ENCODE results near the gene QKI.

QKI gene

GRCh38 chr6:163603395-163603794 lies 188.9 kb downstream of the QKI start:
- H3K36me3 ChIP-seq (ENCODE audit: control insufficient read depth in 2 of 2, insufficient read depth in 2 of 2, low read length in 2 of 2) = no peaks in the 10 kb centered on the region
- no peaks in the 10 kb centered on the region for H3K9me3 ChIP-seq (ENCODE audit: control insufficient read depth in 2 of 2, low read length in 2 of 2)
- no peak overlapping the region for H3K4me3 ChIP-seq (ENCODE audit: low read length in 2 of 2)
- H3K9ac ChIP-seq (ENCODE audit: low read depth in 1 of 2, low read length in 2 of 2) = no peak overlapping the region
- no peaks in the 10 kb centered on the region for H3K4me1 ChIP-seq (ENCODE audit: control insufficient read depth in 2 of 2, insufficient read depth in 2 of 2, low read length in 2 of 2)
- H3K27me3 ChIP-seq (ENCODE audit: control insufficient read depth in 2 of 2, insufficient read depth in 2 of 2, low read length in 2 of 2) = no peaks in the 10 kb centered on the region
- no peak overlapping the region for H3K27ac ChIP-seq (ENCODE audit: low read depth in 2 of 2, low read length in 2 of 2)

GRCh38 chr6:163605385-163606097 lies 191.0 kb downstream of the QKI start:
- no peak overlapping the region for H3K27ac ChIP-seq (ENCODE audit: low read depth in 2 of 2, low read length in 2 of 2)
- no peaks in the 10 kb centered on the region for H3K9me3 ChIP-seq (ENCODE audit: control insufficient read depth in 2 of 2, low read length in 2 of 2)
- no peaks in the 10 kb centered on the region for H3K4me1 ChIP-seq (ENCODE audit: control insufficient read depth in 2 of 2, insufficient read depth in 2 of 2, low read length in 2 of 2)
- H3K36me3 ChIP-seq (ENCODE audit: control insufficient read depth in 2 of 2, insufficient read depth in 2 of 2, low read length in 2 of 2) = no peaks in the 10 kb centered on the region
- no peak overlapping the region for H3K4me3 ChIP-seq (ENCODE audit: low read length in 2 of 2)
- no peaks in the 10 kb centered on the region for H3K27me3 ChIP-seq (ENCODE audit: control insufficient read depth in 2 of 2, insufficient read depth in 2 of 2, low read length in 2 of 2)
- H3K9ac ChIP-seq (ENCODE audit: low read depth in 1 of 2, low read length in 2 of 2) = no peak overlapping the region

GRCh38 chr6:163607792-163608191 lies 193.3 kb downstream of the QKI start:
- Histone ChIP-seq H3K27ac (ENCODE audit: low read depth in 2 of 2, low read length in 2 of 2) (no peak overlapping the region), H3K4me1 (ENCODE audit: control insufficient read depth in 2 of 2, insufficient read depth in 2 of 2, low read length in 2 of 2) (no peaks in the 10 kb centered on the region), H3K27me3 (ENCODE audit: control insufficient read depth in 2 of 2, insufficient read depth in 2 of 2, low read length in 2 of 2) (no peaks in the 10 kb centered on the region), H3K36me3 (ENCODE audit: control insufficient read depth in 2 of 2, insufficient read depth in 2 of 2, low read length in 2 of 2) (no peaks in the 10 kb centered on the region), H3K4me3 (ENCODE audit: low read length in 2 of 2) (no peak overlapping the region), H3K9ac (ENCODE audit: low read depth in 1 of 2, low read length in 2 of 2) (no peak overlapping the region), H3K9me3 (ENCODE audit: control insufficient read depth in 2 of 2, low read length in 2 of 2) (no peaks in the 10 kb centered on the region)

GRCh38 chr6:163608204-163608644 lies 193.7 kb downstream of the QKI start:
- Histone ChIP-seq H3K27ac (ENCODE audit: low read depth in 2 of 2, low read length in 2 of 2) (no peak overlapping the region), H3K9ac (ENCODE audit: low read depth in 1 of 2, low read length in 2 of 2) (no peak overlapping the region), H3K36me3 (ENCODE audit: control insufficient read depth in 2 of 2, insufficient read depth in 2 of 2, low read length in 2 of 2) (no peaks in the 10 kb centered on the region), H3K4me1 (ENCODE audit: control insufficient read depth in 2 of 2, insufficient read depth in 2 of 2, low read length in 2 of 2) (no peaks in the 10 kb centered on the region), H3K4me3 (ENCODE audit: low read length in 2 of 2) (no peak overlapping the region), H3K27me3 (ENCODE audit: control insufficient read depth in 2 of 2, insufficient read depth in 2 of 2, low read length in 2 of 2) (no peaks in the 10 kb centered on the region), H3K9me3 (ENCODE audit: control insufficient read depth in 2 of 2, low read length in 2 of 2) (no peaks in the 10 kb centered on the region)

GRCh38 chr6:163612200-163612599 lies 197.7 kb downstream of the QKI start:
- Histone ChIP-seq H3K36me3 (ENCODE audit: control insufficient read depth in 2 of 2, insufficient read depth in 2 of 2, low read length in 2 of 2) (no peaks in the 10 kb centered on the region), H3K27me3 (ENCODE audit: control insufficient read depth in 2 of 2, insufficient read depth in 2 of 2, low read length in 2 of 2) (no peaks in the 10 kb centered on the region), H3K9me3 (ENCODE audit: control insufficient read depth in 2 of 2, low read length in 2 of 2) (no peaks in the 10 kb centered on the region), H3K27ac (ENCODE audit: low read depth in 2 of 2, low read length in 2 of 2) (no peak overlapping the region), H3K9ac (ENCODE audit: low read depth in 1 of 2, low read length in 2 of 2) (no peak overlapping the region), H3K4me1 (ENCODE audit: control insufficient read depth in 2 of 2, insufficient read depth in 2 of 2, low read length in 2 of 2) (no peaks in the 10 kb centered on the region), H3K4me3 (ENCODE audit: low read length in 2 of 2) (no peak overlapping the region)

- Histone ChIP-seq H3K27me3 (ENCODE audit: control insufficient read depth in 2 of 2, insufficient read depth in 2 of 2, low read length in 2 of 2) (no peaks in the 10 kb centered on the region), H3K4me3 (ENCODE audit: low read length in 2 of 2) (no peak overlapping the region), H3K9me3 (ENCODE audit: control insufficient read depth in 2 of 2, low read length in 2 of 2) (no peaks in the 10 kb centered on the region), H3K36me3 (ENCODE audit: control insufficient read depth in 2 of 2, insufficient read depth in 2 of 2, low read length in 2 of 2) (no peaks in the 10 kb centered on the region), H3K4me1 (ENCODE audit: control insufficient read depth in 2 of 2, insufficient read depth in 2 of 2, low read length in 2 of 2) (no peaks in the 10 kb centered on the region), H3K27ac (ENCODE audit: low read depth in 2 of 2, low read length in 2 of 2) (no peak overlapping the region), H3K9ac (ENCODE audit: low read depth in 1 of 2, low read length in 2 of 2) (no peak overlapping the region)
Observed at GRCh38 chr6:163613025-163613424, 198.5 kb downstream of the QKI start.

- Histone ChIP-seq H3K9ac (ENCODE audit: low read depth in 1 of 2, low read length in 2 of 2) (no peak overlapping the region), H3K27ac (ENCODE audit: low read depth in 2 of 2, low read length in 2 of 2) (no peak overlapping the region), H3K27me3 (ENCODE audit: control insufficient read depth in 2 of 2, insufficient read depth in 2 of 2, low read length in 2 of 2) (no peaks in the 10 kb centered on the region), H3K4me3 (ENCODE audit: low read length in 2 of 2) (no peak overlapping the region), H3K36me3 (ENCODE audit: control insufficient read depth in 2 of 2, insufficient read depth in 2 of 2, low read length in 2 of 2) (no peaks in the 10 kb centered on the region), H3K4me1 (ENCODE audit: control insufficient read depth in 2 of 2, insufficient read depth in 2 of 2, low read length in 2 of 2) (no peaks in the 10 kb centered on the region), H3K9me3 (ENCODE audit: control insufficient read depth in 2 of 2, low read length in 2 of 2) (no peaks in the 10 kb centered on the region)
Observed at GRCh38 chr6:163613668-163614067, 199.2 kb downstream of the QKI start.

GRCh38 chr6:163616452-163616851 lies 201.9 kb downstream of the QKI start:
- Histone ChIP-seq H3K27ac (ENCODE audit: low read depth in 2 of 2, low read length in 2 of 2) (no peak overlapping the region), H3K4me3 (ENCODE audit: low read length in 2 of 2) (no peak overlapping the region), H3K9ac (ENCODE audit: low read depth in 1 of 2, low read length in 2 of 2) (no peak overlapping the region), H3K4me1 (ENCODE audit: control insufficient read depth in 2 of 2, insufficient read depth in 2 of 2, low read length in 2 of 2) (no peaks in the 10 kb centered on the region), H3K36me3 (ENCODE audit: control insufficient read depth in 2 of 2, insufficient read depth in 2 of 2, low read length in 2 of 2) (no peaks in the 10 kb centered on the region), H3K9me3 (ENCODE audit: control insufficient read depth in 2 of 2, low read length in 2 of 2) (peaks cover 0 to 2% of the 10 kb centered on the region in 2 donors), H3K27me3 (ENCODE audit: control insufficient read depth in 2 of 2, insufficient read depth in 2 of 2, low read length in 2 of 2) (no peaks in the 10 kb centered on the region)

- Histone ChIP-seq H3K9me3 (ENCODE audit: control insufficient read depth in 2 of 2, low read length in 2 of 2) (peaks cover 0 to 2% of the 10 kb centered on the region in 2 donors), H3K9ac (ENCODE audit: low read depth in 1 of 2, low read length in 2 of 2) (no peak overlapping the region), H3K4me3 (ENCODE audit: low read length in 2 of 2) (no peak overlapping the region), H3K4me1 (ENCODE audit: control insufficient read depth in 2 of 2, insufficient read depth in 2 of 2, low read length in 2 of 2) (no peaks in the 10 kb centered on the region), H3K36me3 (ENCODE audit: control insufficient read depth in 2 of 2, insufficient read depth in 2 of 2, low read length in 2 of 2) (no peaks in the 10 kb centered on the region), H3K27me3 (ENCODE audit: control insufficient read depth in 2 of 2, insufficient read depth in 2 of 2, low read length in 2 of 2) (no peaks in the 10 kb centered on the region), H3K27ac (ENCODE audit: low read depth in 2 of 2, low read length in 2 of 2) (no peak overlapping the region)
Observed at GRCh38 chr6:163617549-163617948, 203.0 kb downstream of the QKI start.

- H3K4me3 ChIP-seq (ENCODE audit: low read length in 2 of 2) = no peak overlapping the region
- H3K36me3 ChIP-seq (ENCODE audit: control insufficient read depth in 2 of 2, insufficient read depth in 2 of 2, low read length in 2 of 2) = no peaks in the 10 kb centered on the region
- H3K9me3 ChIP-seq (ENCODE audit: control insufficient read depth in 2 of 2, low read length in 2 of 2) = peaks cover 0 to 2% of the 10 kb centered on the region in 2 donors
- no peaks in the 10 kb centered on the region for H3K27me3 ChIP-seq (ENCODE audit: control insufficient read depth in 2 of 2, insufficient read depth in 2 of 2, low read length in 2 of 2)
- no peak overlapping the region for H3K27ac ChIP-seq (ENCODE audit: low read depth in 2 of 2, low read length in 2 of 2)
- no peaks in the 10 kb centered on the region for H3K4me1 ChIP-seq (ENCODE audit: control insufficient read depth in 2 of 2, insufficient read depth in 2 of 2, low read length in 2 of 2)
- no peak overlapping the region for H3K9ac ChIP-seq (ENCODE audit: low read depth in 1 of 2, low read length in 2 of 2)
Observed at GRCh38 chr6:163620101-163620500, 205.6 kb downstream of the QKI start.
